Neural crest cell (in vitro differentiated cells): ENCODE data around the gene SMAD3. TPM values are rescaled to one million over a fixed set of nuclear protein-coding genes. Genes with fewer than 3 reads are reported as not detected.

ENCODE experiments used
- DNase-seq: peaks from one replicate; pipeline ENCODE4 v3.0.0; 2021; ENCODE audit warnings: low read depth, mixed read lengths, low spot score
- H3K27ac Mint-ChIP-seq: one replicate; pipeline ENCODE4 v1.8.0; 2021; ENCODE audit warnings: mild to moderate bottlenecking, mixed read lengths; ENCODE audit not compliant: unreplicated experiment
- H3K27me3 Mint-ChIP-seq: 2 replicates; pipeline ENCODE4 v1.8.0; 2021; ENCODE audit warnings: low read depth, mild to moderate bottlenecking, mixed read lengths
- H3K36me3 Mint-ChIP-seq: 2 replicates; pipeline ENCODE4 v1.8.0; 2021; ENCODE audit warnings: low read depth, mild to moderate bottlenecking, mixed read lengths
- H3K4me1 Mint-ChIP-seq: 2 replicates; pipeline ENCODE4 v1.8.0; 2021; ENCODE audit warnings: mixed read lengths
- H3K4me3 Mint-ChIP-seq: one replicate; pipeline ENCODE4 v1.8.0; 2021; ENCODE audit warnings: mild to moderate bottlenecking, mixed read lengths
- H3K9me3 Mint-ChIP-seq: 2 replicates; pipeline ENCODE4 v1.8.0; 2021; ENCODE audit warnings: mixed read lengths
- CTCF ChIP-seq: fragments of 200-600 bp; sonication (generic); conservative IDR thresholded peaks from 2 replicates; pipeline ENCODE4 v1.5.0; 2021; ENCODE audit warnings: antibody characterized with exemption, mild to moderate bottlenecking
- total RNA-seq: library from RNA; stranded (reverse); gene quantifications from 2 replicates; pipeline ENCODE4 v1.2.1, GENCODE V29; 2021

The SMAD3 gene
- total RNA-seq, 1 donor from 2014 or later, result 39.5 TPM

GRCh38 chr15:67030036-67030762, 35.2 kb upstream of the SMAD3 start:
- H3K4me3 Mint-ChIP-seq, result peak overlapping the region; percentile 25
- H3K36me3 Mint-ChIP-seq, result no peaks in the 10 kb centered on the region
- peaks cover 6% of the 10 kb centered on the region for H3K27me3 Mint-ChIP-seq
- no peaks in the 10 kb centered on the region for H3K9me3 Mint-ChIP-seq
- no peak for DNase-seq
- peak overlapping the region; percentile 52 for H3K27ac Mint-ChIP-seq
- TF ChIP-seq CTCF, result no peak
- H3K4me1 Mint-ChIP-seq, result peaks cover 19% of the 10 kb centered on the region

- H3K4me1 Mint-ChIP-seq, result peaks cover 10% of the 10 kb centered on the region
- no peaks in the 10 kb centered on the region for H3K9me3 Mint-ChIP-seq
- H3K27ac Mint-ChIP-seq, result no peak overlapping the region
- no peak for DNase-seq
- no peaks in the 10 kb centered on the region for H3K36me3 Mint-ChIP-seq
- no peak for TF ChIP-seq CTCF
- H3K27me3 Mint-ChIP-seq, result peaks cover 6% of the 10 kb centered on the region
- H3K4me3 Mint-ChIP-seq, result no peak overlapping the region
Observed at GRCh38 chr15:67031331-67031730, 34.1 kb upstream of the SMAD3 start.

- H3K4me1 Mint-ChIP-seq, result peaks cover 10% of the 10 kb centered on the region
- DNase-seq, result no peak
- no peak overlapping the region for H3K27ac Mint-ChIP-seq
- no peaks in the 10 kb centered on the region for H3K36me3 Mint-ChIP-seq
- TF ChIP-seq CTCF, result no peak
- H3K27me3 Mint-ChIP-seq, result peaks cover 6% of the 10 kb centered on the region
- no peak overlapping the region for H3K4me3 Mint-ChIP-seq
- H3K9me3 Mint-ChIP-seq, result no peaks in the 10 kb centered on the region
Observed at GRCh38 chr15:67032608-67033007, 32.8 kb upstream of the SMAD3 start.

GRCh38 chr15:67033012-67033411, 32.4 kb upstream of the SMAD3 start:
- no peak for DNase-seq
- Mint-ChIP-seq H3K27ac (no peak overlapping the region), H3K27me3 (peaks cover 6% of the 10 kb centered on the region), H3K9me3 (no peaks in the 10 kb centered on the region), H3K4me1 (peaks cover 10% of the 10 kb centered on the region), H3K36me3 (no peaks in the 10 kb centered on the region), H3K4me3 (no peak overlapping the region)
- no peak for TF ChIP-seq CTCF

GRCh38 chr15:67033571-67034044, 31.8 kb upstream of the SMAD3 start:
- DNase-seq, result no peak
- Mint-ChIP-seq H3K27me3 (peaks cover 6% of the 10 kb centered on the region), H3K9me3 (no peaks in the 10 kb centered on the region), H3K4me1 (peaks cover 10% of the 10 kb centered on the region), H3K4me3 (peak overlapping the region; percentile 56), H3K27ac (no peak overlapping the region), H3K36me3 (no peaks in the 10 kb centered on the region)
- no peak for TF ChIP-seq CTCF
